ENCODE results near the gene AKAP5. TPM values are rescaled to one million over a fixed set of nuclear protein-coding genes. Genes with fewer than 3 reads are reported as not detected.

AKAP5 gene
- total and polyA plus RNA-seq, 2 experiments from 2014 or later: 1.0 to 3.4 TPM

DNA sequence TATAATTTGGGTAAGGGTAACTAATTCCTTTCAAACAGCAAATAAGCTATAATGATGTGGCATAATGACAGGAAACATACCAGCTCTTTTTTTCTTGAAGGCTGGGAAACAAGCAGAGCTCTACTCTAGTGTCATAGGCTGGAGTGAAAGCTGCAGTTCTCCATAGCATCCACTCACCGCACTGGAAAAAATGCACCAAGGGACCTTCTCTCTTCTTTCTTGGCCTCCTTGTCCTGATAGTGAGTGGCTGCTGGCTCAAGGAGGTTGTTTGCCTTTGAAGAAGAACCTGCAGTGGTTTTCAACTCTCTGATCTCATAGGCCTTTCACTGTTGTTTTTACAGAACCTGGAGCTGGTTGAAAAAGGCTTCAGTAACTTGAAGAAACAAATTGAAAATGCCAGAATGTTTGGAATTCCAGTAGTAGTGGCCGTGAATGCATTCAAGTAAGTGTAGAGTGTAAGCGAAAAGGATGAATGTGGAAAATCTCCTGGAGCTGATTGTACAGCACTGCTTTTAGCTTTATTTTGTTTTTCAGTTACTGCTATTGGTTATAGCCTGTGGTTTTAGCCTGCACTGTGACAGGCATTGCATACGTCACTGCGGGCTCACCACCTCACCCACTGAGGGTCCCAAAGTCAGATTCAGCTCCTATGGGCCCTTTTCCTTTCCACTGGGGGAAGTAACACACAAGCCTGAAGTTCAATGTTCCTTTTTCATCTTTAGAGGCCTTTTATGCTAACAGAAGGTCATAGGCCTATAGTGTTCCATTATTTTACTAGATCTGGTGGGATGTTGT lies 17.2 kb upstream of the AKAP5 start:
- H3K9me2 ChIP-seq (ENCODE audit: insufficient read depth): no peaks in the 10 kb centered on the region
- no peaks in the 10 kb centered on the region for H3K9me3 Mint-ChIP-seq
- peaks cover 16% of the 10 kb centered on the region; the same call in 1 of the 2 replicates for H4K20me1 ChIP-seq (replicated peaks; ENCODE audit: insufficient read depth)
- H3K4me1 ChIP-seq (ENCODE audit: insufficient read depth): no peaks in the 10 kb centered on the region
- ATAC-seq: no peak
- no peaks in the 10 kb centered on the region for H3K79me2 ChIP-seq (replicated peaks; ENCODE audit: insufficient read depth)
- peaks cover 15% of the 10 kb centered on the region for H3F3A ChIP-seq (replicated peaks; ENCODE audit: low read depth)
- peaks cover 2% of the 10 kb centered on the region for H3K27me3 Mint-ChIP-seq (ENCODE audit: insufficient read depth, low read depth, poor library complexity)
- H3K4me1 Mint-ChIP-seq: no peaks in the 10 kb centered on the region
- H3K27ac Mint-ChIP-seq: no peak overlapping the region
- no peak for DNase-seq (ENCODE audit: low spot score)
- peaks cover 81% of the 10 kb centered on the region for H3K36me3 Mint-ChIP-seq (ENCODE audit: low read depth)
- no peak overlapping the region for H3K4me2 ChIP-seq
- no peak overlapping the region for H2AFZ ChIP-seq
- no peak overlapping the region for H3K4me3 ChIP-seq
- H3K27ac ChIP-seq (ENCODE audit: low read depth): peak overlapping the region; percentile 50
- no peaks in the 10 kb centered on the region for H3K27me3 ChIP-seq (ENCODE audit: insufficient read depth)
- no peak for TF ChIP-seq ZNF331 (CRISPR knock-in tag; IDR thresholded peaks at IDR 0.05; ENCODE audit: low read depth)
- TF ChIP-seq, protein P1, sequence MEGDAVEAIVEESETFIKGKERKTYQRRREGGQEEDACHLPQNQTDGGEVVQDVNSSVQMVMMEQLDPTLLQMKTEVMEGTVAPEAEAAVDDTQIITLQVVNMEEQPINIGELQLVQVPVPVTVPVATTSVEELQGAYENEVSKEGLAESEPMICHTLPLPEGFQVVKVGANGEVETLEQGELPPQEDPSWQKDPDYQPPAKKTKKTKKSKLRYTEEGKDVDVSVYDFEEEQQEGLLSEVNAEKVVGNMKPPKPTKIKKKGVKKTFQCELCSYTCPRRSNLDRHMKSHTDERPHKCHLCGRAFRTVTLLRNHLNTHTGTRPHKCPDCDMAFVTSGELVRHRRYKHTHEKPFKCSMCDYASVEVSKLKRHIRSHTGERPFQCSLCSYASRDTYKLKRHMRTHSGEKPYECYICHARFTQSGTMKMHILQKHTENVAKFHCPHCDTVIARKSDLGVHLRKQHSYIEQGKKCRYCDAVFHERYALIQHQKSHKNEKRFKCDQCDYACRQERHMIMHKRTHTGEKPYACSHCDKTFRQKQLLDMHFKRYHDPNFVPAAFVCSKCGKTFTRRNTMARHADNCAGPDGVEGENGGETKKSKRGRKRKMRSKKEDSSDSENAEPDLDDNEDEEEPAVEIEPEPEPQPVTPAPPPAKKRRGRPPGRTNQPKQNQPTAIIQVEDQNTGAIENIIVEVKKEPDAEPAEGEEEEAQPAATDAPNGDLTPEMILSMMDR (conservative IDR thresholded peaks at IDR 0.05; ENCODE audit: low read depth in 2 of 2): no peak
- TF ChIP-seq, protein P2, sequence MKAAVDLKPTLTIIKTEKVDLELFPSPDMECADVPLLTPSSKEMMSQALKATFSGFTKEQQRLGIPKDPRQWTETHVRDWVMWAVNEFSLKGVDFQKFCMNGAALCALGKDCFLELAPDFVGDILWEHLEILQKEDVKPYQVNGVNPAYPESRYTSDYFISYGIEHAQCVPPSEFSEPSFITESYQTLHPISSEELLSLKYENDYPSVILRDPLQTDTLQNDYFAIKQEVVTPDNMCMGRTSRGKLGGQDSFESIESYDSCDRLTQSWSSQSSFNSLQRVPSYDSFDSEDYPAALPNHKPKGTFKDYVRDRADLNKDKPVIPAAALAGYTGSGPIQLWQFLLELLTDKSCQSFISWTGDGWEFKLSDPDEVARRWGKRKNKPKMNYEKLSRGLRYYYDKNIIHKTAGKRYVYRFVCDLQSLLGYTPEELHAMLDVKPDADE (IDR thresholded peaks at IDR 0.05): no peak
- TF ChIP-seq, protein P3, sequence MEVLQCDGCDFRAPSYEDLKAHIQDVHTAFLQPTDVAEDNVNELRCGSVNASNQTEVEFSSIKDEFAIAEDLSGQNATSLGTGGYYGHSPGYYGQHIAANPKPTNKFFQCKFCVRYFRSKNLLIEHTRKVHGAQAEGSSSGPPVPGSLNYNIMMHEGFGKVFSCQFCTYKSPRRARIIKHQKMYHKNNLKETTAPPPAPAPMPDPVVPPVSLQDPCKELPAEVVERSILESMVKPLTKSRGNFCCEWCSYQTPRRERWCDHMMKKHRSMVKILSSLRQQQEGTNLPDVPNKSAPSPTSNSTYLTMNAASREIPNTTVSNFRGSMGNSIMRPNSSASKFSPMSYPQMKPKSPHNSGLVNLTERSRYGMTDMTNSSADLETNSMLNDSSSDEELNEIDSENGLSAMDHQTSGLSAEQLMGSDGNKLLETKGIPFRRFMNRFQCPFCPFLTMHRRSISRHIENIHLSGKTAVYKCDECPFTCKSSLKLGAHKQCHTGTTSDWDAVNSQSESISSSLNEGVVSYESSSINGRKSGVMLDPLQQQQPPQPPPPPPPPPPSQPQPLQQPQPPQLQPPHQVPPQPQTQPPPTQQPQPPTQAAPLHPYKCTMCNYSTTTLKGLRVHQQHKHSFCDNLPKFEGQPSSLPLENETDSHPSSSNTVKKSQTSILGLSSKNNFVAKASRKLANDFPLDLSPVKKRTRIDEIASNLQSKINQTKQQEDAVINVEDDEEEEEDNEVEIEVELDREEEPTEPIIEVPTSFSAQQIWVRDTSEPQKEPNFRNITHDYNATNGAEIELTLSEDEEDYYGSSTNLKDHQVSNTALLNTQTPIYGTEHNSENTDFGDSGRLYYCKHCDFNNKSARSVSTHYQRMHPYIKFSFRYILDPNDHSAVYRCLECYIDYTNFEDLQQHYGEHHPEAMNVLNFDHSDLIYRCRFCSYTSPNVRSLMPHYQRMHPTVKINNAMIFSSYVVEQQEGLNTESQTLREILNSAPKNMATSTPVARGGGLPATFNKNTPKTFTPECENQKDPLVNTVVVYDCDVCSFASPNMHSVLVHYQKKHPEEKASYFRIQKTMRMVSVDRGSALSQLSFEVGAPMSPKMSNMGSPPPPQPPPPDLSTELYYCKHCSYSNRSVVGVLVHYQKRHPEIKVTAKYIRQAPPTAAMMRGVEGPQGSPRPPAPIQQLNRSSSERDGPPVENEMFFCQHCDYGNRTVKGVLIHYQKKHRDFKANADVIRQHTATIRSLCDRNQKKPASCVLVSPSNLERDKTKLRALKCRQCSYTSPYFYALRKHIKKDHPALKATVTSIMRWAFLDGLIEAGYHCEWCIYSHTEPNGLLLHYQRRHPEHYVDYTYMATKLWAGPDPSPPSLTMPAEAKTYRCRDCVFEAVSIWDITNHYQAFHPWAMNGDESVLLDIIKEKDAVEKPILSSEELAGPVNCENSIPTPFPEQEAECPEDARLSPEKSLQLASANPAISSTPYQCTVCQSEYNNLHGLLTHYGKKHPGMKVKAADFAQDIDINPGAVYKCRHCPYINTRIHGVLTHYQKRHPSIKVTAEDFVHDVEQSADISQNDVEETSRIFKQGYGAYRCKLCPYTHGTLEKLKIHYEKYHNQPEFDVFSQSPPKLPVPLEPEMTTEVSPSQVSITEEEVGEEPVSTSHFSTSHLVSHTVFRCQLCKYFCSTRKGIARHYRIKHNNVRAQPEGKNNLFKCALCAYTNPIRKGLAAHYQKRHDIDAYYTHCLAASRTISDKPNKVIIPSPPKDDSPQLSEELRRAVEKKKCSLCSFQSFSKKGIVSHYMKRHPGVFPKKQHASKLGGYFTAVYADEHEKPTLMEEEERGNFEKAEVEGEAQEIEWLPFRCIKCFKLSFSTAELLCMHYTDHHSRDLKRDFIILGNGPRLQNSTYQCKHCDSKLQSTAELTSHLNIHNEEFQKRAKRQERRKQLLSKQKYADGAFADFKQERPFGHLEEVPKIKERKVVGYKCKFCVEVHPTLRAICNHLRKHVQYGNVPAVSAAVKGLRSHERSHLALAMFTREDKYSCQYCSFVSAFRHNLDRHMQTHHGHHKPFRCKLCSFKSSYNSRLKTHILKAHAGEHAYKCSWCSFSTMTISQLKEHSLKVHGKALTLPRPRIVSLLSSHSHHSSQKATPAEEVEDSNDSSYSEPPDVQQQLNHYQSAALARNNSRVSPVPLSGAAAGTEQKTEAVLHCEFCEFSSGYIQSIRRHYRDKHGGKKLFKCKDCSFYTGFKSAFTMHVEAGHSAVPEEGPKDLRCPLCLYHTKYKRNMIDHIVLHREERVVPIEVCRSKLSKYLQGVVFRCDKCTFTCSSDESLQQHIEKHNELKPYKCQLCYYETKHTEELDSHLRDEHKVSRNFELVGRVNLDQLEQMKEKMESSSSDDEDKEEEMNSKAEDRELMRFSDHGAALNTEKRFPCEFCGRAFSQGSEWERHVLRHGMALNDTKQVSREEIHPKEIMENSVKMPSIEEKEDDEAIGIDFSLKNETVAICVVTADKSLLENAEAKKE (CRISPR knock-in tag; IDR thresholded peaks at IDR 0.05): no peak
- TF ChIP-seq EZH2phosphoT487 (IDR thresholded peaks at IDR 0.05; ENCODE audit: unreplicated experiment): no peak
- TF ChIP-seq, protein P4, sequence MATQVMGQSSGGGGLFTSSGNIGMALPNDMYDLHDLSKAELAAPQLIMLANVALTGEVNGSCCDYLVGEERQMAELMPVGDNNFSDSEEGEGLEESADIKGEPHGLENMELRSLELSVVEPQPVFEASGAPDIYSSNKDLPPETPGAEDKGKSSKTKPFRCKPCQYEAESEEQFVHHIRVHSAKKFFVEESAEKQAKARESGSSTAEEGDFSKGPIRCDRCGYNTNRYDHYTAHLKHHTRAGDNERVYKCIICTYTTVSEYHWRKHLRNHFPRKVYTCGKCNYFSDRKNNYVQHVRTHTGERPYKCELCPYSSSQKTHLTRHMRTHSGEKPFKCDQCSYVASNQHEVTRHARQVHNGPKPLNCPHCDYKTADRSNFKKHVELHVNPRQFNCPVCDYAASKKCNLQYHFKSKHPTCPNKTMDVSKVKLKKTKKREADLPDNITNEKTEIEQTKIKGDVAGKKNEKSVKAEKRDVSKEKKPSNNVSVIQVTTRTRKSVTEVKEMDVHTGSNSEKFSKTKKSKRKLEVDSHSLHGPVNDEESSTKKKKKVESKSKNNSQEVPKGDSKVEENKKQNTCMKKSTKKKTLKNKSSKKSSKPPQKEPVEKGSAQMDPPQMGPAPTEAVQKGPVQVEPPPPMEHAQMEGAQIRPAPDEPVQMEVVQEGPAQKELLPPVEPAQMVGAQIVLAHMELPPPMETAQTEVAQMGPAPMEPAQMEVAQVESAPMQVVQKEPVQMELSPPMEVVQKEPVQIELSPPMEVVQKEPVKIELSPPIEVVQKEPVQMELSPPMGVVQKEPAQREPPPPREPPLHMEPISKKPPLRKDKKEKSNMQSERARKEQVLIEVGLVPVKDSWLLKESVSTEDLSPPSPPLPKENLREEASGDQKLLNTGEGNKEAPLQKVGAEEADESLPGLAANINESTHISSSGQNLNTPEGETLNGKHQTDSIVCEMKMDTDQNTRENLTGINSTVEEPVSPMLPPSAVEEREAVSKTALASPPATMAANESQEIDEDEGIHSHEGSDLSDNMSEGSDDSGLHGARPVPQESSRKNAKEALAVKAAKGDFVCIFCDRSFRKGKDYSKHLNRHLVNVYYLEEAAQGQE (IDR thresholded peaks at IDR 0.05; ENCODE audit: unreplicated experiment): no peak
- no peak for TF ChIP-seq CREB1 (CRISPR knock-in tag; IDR thresholded peaks at IDR 0.05; ENCODE audit: low read depth)
- TF ChIP-seq JUNB (IDR thresholded peaks at IDR 0.05; ENCODE audit: unreplicated experiment): no peak
- TF ChIP-seq EZH2 (IDR thresholded peaks at IDR 0.05; ENCODE audit: low read depth, unreplicated experiment): no peak
- TF ChIP-seq STAT1 (IDR thresholded peaks at IDR 0.05; ENCODE audit: unreplicated experiment): no peak
- TF ChIP-seq NANOG (IDR thresholded peaks at IDR 0.05; ENCODE audit: borderline replicate concordance): no peak
- peaks cover 77% of the 10 kb centered on the region for H3K36me3 ChIP-seq (ENCODE audit: insufficient read depth)
- H3K4me3 Mint-ChIP-seq: no peak overlapping the region
